ENCODE measurements around the gene ARHGAP4. TPM values are rescaled to one million over a fixed set of nuclear protein-coding genes. Genes with fewer than 3 reads are reported as not detected.

Gene ARHGAP4
- total and polyA plus RNA-seq, 2 experiments from 2014 or later, result 6.2 to 6.4 TPM

DNA sequence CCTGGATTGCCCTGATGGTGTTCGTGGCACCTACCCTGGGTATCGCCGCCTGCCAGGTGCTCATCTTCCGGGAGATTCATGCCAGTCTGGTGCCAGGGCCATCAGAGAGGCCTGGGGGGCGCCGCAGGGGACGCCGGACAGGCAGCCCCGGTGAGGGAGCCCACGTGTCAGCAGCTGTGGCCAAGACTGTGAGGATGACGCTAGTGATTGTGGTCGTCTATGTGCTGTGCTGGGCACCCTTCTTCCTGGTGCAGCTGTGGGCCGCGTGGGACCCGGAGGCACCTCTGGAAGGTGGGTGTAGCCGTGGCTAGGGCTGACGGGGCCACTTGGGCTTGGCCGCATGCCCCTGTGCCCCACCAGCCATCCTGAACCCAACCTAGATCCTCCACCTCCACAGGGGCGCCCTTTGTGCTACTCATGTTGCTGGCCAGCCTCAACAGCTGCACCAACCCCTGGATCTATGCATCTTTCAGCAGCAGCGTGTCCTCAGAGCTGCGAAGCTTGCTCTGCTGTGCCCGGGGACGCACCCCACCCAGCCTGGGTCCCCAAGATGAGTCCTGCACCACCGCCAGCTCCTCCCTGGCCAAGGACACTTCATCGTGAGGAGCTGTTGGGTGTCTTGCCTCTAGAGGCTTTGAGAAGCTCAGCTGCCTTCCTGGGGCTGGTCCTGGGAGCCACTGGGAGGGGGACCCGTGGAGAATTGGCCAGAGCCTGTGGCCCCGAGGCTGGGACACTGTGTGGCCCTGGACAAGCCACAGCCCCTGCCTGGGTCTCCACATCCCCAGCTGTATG is 19.7 kb downstream of the ARHGAP4 start:
- H3K27ac ChIP-seq, result no peak overlapping the region

DNA sequence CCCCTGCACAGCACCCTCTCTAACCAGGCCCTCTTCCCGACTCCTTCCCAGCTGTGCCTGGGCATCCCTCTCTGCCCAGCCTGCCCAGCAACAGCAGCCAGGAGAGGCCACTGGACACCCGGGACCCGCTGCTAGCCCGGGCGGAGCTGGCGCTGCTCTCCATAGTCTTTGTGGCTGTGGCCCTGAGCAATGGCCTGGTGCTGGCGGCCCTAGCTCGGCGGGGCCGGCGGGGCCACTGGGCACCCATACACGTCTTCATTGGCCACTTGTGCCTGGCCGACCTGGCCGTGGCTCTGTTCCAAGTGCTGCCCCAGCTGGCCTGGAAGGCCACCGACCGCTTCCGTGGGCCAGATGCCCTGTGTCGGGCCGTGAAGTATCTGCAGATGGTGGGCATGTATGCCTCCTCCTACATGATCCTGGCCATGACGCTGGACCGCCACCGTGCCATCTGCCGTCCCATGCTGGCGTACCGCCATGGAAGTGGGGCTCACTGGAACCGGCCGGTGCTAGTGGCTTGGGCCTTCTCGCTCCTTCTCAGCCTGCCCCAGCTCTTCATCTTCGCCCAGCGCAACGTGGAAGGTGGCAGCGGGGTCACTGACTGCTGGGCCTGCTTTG is 20.5 kb downstream of the ARHGAP4 start:
- H3K9me3 ChIP-seq (ENCODE audit: low read depth), result no peaks in the 10 kb centered on the region
- H3K4me1 ChIP-seq (ENCODE audit: insufficient read depth), result no peaks in the 10 kb centered on the region
- no peak overlapping the region for H3K4me3 ChIP-seq
- no peaks in the 10 kb centered on the region for H3K9me2 ChIP-seq (replicated peaks; ENCODE audit: insufficient read depth)
- TF ChIP-seq EZH2phosphoT487 (IDR thresholded peaks at IDR 0.05; ENCODE audit: low read depth, severe bottlenecking, unreplicated experiment) (no peak), EZH2 (IDR thresholded peaks at IDR 0.05; ENCODE audit: borderline replicate concordance) (no peak)
- TF ChIP-seq, protein P1, sequence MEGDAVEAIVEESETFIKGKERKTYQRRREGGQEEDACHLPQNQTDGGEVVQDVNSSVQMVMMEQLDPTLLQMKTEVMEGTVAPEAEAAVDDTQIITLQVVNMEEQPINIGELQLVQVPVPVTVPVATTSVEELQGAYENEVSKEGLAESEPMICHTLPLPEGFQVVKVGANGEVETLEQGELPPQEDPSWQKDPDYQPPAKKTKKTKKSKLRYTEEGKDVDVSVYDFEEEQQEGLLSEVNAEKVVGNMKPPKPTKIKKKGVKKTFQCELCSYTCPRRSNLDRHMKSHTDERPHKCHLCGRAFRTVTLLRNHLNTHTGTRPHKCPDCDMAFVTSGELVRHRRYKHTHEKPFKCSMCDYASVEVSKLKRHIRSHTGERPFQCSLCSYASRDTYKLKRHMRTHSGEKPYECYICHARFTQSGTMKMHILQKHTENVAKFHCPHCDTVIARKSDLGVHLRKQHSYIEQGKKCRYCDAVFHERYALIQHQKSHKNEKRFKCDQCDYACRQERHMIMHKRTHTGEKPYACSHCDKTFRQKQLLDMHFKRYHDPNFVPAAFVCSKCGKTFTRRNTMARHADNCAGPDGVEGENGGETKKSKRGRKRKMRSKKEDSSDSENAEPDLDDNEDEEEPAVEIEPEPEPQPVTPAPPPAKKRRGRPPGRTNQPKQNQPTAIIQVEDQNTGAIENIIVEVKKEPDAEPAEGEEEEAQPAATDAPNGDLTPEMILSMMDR (IDR thresholded peaks at IDR 0.05; ENCODE audit: poor library complexity), result no peak
- H3K27ac ChIP-seq, result no peak overlapping the region
- 92% methylated on average over 31 of the region's 32 CpGs for WGBS (ENCODE audit: low lambda C conversion rate, missing lambda C conversion rate)
- no peak overlapping the region for H2AFZ ChIP-seq
- H3K36me3 ChIP-seq (replicated peaks; ENCODE audit: insufficient read depth, low read depth), result no peaks in the 10 kb centered on the region
- no peaks in the 10 kb centered on the region for H4K20me1 ChIP-seq (ENCODE audit: insufficient read depth, poor library complexity, severe bottlenecking)
- no peak for DNase-seq (ENCODE audit: low spot score)
- no peak overlapping the region for H3K4me2 ChIP-seq
- H3K27me3 ChIP-seq, result no peaks in the 10 kb centered on the region
- H3K79me2 ChIP-seq, result no peaks in the 10 kb centered on the region

More for the DNA sequence above, 19.7 kb downstream of the ARHGAP4 start:
- H3K4me3 ChIP-seq, result no peak overlapping the region
- no peaks in the 10 kb centered on the region for H3K4me1 ChIP-seq (ENCODE audit: insufficient read depth)
- 85% methylated on average over 27 of the region's 27 CpGs for WGBS (ENCODE audit: low lambda C conversion rate, missing lambda C conversion rate)
- H3K36me3 ChIP-seq (replicated peaks; ENCODE audit: insufficient read depth, low read depth), result no peaks in the 10 kb centered on the region
- no peak for DNase-seq (ENCODE audit: low spot score)
- H2AFZ ChIP-seq, result no peak overlapping the region
- H3K9me3 ChIP-seq (ENCODE audit: low read depth), result no peaks in the 10 kb centered on the region
- no peaks in the 10 kb centered on the region for H3K9me2 ChIP-seq (replicated peaks; ENCODE audit: insufficient read depth)
- TF ChIP-seq EZH2 (IDR thresholded peaks at IDR 0.05; ENCODE audit: borderline replicate concordance) (no peak), EZH2phosphoT487 (IDR thresholded peaks at IDR 0.05; ENCODE audit: low read depth, severe bottlenecking, unreplicated experiment) (no peak)
- TF ChIP-seq, protein P1 (IDR thresholded peaks at IDR 0.05; ENCODE audit: poor library complexity), result no peak
- H3K27me3 ChIP-seq, result no peaks in the 10 kb centered on the region
- no peak overlapping the region for H3K4me2 ChIP-seq
- H4K20me1 ChIP-seq (ENCODE audit: insufficient read depth, poor library complexity, severe bottlenecking), result no peaks in the 10 kb centered on the region
- no peaks in the 10 kb centered on the region for H3K79me2 ChIP-seq

DNA sequence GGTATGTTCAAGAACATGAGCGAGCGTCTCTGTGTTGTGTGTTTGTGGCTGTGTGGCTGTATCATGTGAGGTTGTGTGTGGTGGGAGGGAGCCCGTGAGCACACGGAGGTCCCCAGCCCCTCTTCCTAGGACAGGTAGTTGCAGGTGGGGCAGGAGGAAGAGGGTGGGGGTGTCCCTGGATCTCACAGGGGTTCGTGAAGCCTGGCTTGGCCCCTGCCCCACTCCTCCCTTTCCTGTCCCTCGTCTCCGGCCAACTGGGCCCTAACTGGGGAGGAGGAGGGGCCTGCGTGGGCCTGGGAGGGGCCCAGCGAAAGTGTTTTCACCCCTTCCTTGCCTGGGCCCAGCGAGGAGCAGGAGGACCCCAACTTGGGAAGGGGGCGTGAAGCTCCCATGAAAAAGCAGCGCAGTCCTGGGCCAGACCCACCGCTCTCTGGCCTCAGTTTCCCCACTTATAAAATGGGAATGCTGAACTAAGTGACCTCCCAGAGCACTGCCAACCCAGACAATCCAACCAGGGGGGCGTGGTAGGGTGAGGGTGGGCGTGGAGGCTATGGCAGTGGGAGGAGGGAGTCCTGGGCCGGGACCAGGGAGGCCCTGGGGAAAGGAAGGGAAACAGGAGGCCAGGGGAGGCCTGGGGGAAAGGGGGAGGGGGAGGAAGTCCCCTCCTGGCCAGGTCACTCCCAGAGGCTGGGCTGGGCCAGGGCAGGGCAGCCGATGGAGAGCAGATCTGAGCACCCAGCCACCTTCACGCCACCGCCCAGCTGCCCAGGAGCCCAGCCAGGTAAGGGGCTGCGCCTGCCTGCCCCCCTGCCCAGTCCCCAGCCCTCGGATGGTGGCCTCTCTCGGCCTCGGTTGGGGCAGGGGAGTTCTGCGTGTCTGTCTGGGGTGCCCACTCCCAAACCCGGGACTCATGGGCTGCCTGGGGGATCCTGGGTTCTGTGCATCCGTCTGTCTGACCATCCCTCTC is 21.8 kb downstream of the ARHGAP4 start, which contains the start of gene AVPR2:
Gene AVPR2 (plus strand): TSS at position 683 of the 967 bp plus-strand sequence. CDS start 473 bp downstream, outside the sequence.
- WGBS (ENCODE audit: low lambda C conversion rate, missing lambda C conversion rate), result 70% methylated on average over 20 of the region's 26 CpGs

More for the DNA sequence above, 21.8 kb downstream of the ARHGAP4 start, which contains the start of gene AVPR2:
- Histone ChIP-seq H3K36me3 (replicated peaks; ENCODE audit: insufficient read depth, low read depth) (no peaks in the 10 kb centered on the region), H3K4me2 (no peak within 1 kb of the TSS), H3K79me2 (no peaks in the 10 kb centered on the region), H3K27ac (no peak within 1 kb of the TSS), H3K4me1 (ENCODE audit: insufficient read depth) (no peaks in the 10 kb centered on the region), H4K20me1 (ENCODE audit: insufficient read depth, poor library complexity, severe bottlenecking) (no peaks in the 10 kb centered on the region), H2AFZ (no peak within 1 kb of the TSS), H3K4me3 (no peak within 1 kb of the TSS), H3K9me2 (replicated peaks; ENCODE audit: insufficient read depth) (no peaks in the 10 kb centered on the region), H3K9me3 (ENCODE audit: low read depth) (no peaks in the 10 kb centered on the region), H3K27me3 (no peaks in the 10 kb centered on the region)
- TF ChIP-seq EZH2phosphoT487 (IDR thresholded peaks at IDR 0.05; ENCODE audit: low read depth, severe bottlenecking, unreplicated experiment) (no peak), EZH2 (IDR thresholded peaks at IDR 0.05; ENCODE audit: borderline replicate concordance) (no peak)
- TF ChIP-seq, protein P1 (IDR thresholded peaks at IDR 0.05; ENCODE audit: poor library complexity), result no peak
- no peak for DNase-seq (ENCODE audit: low spot score)
